ENCODE results near the gene DHRS2.

GRCh38 chr14:23612802-23613201 is 23.4 kb upstream of the DHRS2 start:
- TF ChIP-seq POLR2AphosphoS5 (IDR thresholded peaks at IDR 0.05) (no peak), CTCF (IDR thresholded peaks at IDR 0.05; ENCODE audit: poor library complexity, severe bottlenecking) (no peak)
